Hematopoietic multipotent progenitor cell treated with erythropoietin and hydrocortisone succinate and interleukin-3 and kit ligand, for 6 days (in vitro differentiated cells): ENCODE data around the gene ATP6V0A1.
"Not testable (repeated sequence)": the region's sequence is repeated elsewhere in the genome, so short reads cannot be mapped to it uniquely, and the experiment has no call there.

Source experiments
- DNase-seq: peaks from one replicate; pipeline ENCODE4 v3.0.0-alpha.2; 2015

Gene ATP6V0A1

GRCh38 chr17:42543190-42544079 is 84.8 kb downstream of the ATP6V0A1 start:
- DNase-seq: no peak

DNA sequence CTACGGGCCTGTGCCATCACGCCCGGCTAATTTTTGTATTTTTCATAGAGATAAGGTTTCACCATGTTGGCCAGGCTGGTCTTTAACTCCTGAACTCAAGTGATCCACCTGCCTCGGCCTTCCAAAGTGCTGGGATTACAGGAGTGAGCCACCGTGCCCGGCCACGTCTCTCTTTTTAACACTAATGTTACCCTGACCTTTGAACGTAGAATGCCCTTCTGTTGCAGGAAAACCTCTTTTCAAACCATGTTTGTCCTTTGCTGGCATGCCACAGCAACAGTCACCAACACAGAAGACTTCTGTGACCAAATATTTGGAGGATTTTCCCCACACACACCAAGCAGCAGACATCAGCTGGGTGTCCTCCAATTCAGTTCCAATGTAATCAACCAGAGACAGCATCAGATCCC is 86.2 kb downstream of the ATP6V0A1 start:
- DNase-seq: no peak

DNA sequence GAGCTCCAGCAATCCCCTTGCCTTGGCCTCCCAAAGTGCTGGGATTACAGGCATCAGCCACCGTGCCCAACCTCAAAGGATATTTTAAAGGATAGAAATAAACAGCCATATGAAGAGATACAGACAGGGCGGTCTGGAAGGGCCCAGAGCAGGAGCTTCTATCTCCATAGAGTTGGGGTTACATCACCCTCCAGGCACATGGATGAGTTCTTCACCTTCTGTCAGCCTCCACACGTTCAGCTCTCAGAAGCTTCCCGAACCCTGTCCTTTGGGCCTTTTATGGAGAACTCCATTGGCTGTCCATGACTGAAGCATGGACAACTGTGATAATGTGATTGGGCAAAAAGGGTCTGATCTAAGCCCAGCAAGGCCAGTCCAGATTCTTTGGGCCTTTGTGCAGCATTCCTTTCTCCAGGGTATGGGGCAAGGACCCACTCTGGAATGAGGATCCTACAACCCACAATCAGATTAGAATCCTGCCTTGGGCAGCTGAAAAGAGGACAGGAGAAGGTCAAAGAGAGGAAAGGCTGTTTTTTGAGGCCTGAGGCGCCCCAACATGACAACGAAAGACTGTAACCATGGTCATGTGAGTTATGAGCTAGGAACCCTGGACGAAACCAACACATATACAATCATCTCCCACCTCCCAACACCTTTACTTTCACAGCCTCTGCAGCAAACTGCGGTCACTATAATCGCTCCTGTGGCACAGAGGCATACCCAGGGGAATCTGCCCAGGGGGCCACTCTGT is 87.3 kb downstream of the ATP6V0A1 start:
- DNase-seq: not testable (repeated sequence)

DNA sequence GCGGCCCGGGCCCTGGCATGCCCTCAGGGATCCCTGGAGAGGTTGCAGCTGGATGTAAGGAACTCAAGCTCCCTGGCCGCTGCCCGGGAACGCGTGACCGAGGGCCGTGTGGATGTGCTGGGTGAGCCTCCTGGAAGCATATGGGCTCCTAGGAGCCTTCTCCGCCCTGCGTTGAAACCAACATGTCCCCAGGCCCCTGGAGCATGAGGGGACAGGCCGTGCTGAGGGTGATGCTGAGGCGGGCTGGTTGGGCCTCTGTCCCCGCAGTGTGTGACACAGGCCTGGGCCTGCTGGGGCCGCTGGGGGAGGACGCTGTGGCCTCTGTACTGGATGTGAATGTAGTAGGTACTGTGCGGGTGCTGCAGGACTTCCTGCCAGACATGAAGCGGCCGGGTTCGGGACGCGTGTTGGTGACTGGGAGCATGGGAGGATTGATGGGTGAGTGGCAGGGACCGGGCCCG is 88.4 kb downstream of the ATP6V0A1 start:
- DNase-seq: no peak

- DNase-seq: no peak
Observed at GRCh38 chr17:42547698-42548069, 89.0 kb downstream of the ATP6V0A1 start.

- DNase-seq: peak; percentile 77
Observed at GRCh38 chr17:42548070-42548837, 89.6 kb downstream of the ATP6V0A1 start.

DNA sequence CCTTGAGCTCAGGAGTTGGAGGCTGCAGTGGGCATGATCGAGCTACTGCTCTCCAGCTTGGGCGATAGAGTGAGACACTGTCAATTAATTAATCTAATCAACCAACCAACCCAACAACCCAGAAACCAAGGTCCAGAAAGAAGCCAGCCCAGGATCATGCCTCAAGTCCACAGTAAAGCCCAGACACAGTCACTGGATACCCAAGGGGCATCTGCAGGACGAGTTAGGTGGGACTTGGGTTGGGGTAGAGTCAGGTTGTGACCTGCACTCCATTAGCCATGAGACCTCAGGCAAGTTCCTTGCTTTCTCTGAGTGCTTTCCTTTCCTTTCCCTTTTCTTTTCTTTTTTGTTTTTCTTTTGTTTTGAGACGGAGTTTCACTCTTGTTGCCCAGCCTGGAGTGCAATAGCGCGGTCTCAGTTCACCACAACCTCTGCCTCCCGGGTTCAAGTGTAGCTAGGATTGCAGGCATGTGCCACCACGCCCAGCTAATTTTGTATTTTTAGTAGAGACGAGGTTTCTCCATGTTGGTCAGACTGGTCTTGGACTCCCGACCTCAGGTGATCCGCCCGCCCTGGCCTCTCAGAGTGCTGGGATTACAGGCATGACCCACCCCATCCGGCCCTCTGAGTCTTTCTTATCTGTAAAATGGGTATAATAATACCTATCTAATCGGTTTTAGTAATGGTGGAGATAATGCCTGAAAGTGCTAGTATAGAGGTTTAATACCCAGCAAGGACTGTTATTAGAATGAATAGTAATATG is 90.5 kb downstream of the ATP6V0A1 start:
- DNase-seq: no peak

DNA sequence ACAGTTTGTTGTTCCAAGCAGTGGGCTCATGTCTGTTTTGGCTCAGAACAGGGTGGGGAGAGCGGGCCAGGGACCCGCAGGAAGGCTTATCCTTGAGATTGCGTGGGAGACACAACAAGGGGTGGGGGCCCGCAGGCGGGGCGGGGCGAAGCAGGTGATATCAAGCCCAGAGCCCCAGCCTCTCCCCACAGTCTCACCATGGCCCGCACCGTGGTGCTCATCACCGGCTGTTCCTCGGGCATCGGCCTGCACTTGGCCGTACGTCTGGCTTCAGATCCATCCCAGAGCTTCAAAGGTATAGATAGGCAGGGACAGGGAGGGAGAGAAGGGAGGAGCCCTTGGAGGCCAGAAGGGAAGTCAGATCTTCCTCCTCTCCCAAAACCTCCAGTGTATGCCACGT is 94.1 kb downstream of the ATP6V0A1 start, which contains the start of gene HSD17B1:
TSS of gene HSD17B1 (plus strand) at position 188 of the 400 bp plus-strand sequence. CDS start at position 199, 11 bp downstream.
- DNase-seq: not testable (repeated sequence)

- DNase-seq: no peak
Observed at GRCh38 chr17:42553161-42553818, 94.6 kb downstream of the ATP6V0A1 start.

GRCh38 chr17:42553866-42554249 is 95.2 kb downstream of the ATP6V0A1 start:
- no peak for DNase-seq

DNA sequence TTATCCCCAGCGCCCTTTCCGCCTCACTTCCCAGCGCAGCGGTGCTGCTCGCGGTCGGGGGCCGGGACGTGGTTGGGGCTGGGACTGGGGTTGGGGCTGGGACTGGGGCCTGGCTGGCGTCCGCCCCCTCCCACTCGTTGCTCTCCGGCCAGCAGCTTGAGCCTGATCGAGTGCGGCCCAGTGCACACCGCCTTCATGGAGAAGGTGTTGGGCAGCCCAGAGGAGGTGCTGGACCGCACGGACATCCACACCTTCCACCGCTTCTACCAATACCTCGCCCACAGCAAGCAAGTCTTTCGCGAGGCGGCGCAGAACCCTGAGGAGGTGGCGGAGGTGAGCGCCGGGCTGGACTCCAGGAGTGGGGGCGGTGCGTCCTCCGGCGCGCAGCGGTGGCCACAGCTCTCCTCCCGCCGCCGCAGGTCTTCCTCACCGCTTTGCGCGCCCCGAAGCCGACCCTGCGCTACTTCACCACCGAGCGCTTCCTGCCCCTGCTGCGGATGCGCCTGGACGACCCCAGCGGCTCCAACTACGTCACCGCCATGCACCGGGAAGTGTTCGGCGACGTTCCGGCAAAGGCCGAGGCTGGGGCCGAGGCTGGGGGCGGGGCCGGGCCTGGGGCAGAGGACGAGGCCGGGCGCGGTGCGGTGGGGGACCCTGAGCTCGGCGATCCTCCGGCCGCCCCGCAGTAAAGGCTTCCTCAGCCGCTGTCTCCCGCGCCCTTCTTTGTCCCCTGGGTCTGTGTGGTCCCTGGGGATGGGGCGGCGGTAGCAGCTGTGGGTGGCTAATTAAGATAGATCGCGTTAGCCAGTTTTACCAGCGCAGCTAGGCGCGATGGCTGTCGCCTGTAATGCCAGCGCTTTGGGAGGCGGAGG is 95.8 kb downstream of the ATP6V0A1 start:
- peak; percentile 89 for DNase-seq

DNA sequence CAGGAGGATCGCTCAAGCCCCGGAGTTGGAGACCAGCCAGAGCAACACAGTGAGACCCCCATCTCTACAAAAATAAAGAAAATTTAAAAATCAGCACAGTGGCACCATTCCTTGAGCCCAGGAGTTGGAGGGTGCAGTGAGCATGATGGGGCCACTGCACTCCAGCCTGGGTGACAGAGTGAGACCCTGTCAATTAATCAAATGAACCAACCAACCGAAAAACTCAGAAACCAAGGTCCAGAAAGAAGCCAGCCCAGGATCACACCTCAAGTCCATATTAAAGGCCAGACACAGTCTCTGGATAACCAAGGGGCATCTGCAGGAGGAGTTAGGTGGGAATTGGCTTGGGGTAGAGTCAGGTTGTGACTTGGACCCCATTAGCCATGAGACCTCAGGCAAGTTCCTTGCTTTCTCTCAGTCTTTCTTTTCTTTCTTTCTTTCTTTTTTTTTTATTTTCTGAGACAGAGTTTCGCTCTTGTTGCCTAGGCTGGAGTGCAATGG is 96.5 kb downstream of the ATP6V0A1 start:
- DNase-seq: no peak

DNA sequence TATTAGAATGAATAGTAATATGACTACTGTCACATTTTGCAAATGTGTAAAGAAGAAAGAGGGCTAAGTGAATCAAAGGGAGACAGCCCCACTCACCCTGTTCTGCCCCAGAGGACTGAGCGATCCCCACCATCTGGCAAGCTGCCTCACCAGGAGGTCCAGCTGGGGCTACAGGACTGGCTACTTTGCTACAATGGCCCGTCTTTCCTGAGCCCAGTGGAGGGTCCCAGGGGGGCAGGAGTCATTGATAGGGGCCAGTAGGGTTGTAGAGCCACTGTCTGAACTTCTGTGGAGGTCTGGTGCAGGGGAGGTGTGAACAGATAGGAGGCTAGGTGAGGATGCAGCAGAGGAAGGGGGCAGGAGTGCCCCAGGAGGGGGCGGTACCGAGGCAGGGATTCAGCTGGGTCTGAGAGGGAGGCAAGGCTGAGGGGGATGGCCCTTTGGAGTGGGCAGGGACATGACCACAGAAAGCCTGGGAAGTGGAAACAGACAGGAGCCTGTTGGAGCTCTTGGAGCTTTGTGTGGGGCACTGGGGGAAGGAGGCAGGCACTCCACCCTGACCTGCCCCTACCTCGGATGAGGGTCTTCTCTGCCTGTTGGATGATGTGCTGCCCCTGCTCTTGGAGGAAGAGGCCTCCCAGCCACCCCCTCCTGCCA is 97.4 kb downstream of the ATP6V0A1 start:
- not testable (repeated sequence) for DNase-seq

- DNase-seq: no peak
Observed at GRCh38 chr17:42559075-42559474, 100.4 kb downstream of the ATP6V0A1 start.

- no peak for DNase-seq
Observed at GRCh38 chr17:42560246-42560645, 101.6 kb downstream of the ATP6V0A1 start.

- DNase-seq: peak; percentile 98
Observed at GRCh38 chr17:42561897-42562387, 103.3 kb downstream of the ATP6V0A1 start, which contains the start of gene COASY. COASY (plus strand) TSS chr17:42562148; CDS start chr17:42562623, 475 bp downstream.

DNA sequence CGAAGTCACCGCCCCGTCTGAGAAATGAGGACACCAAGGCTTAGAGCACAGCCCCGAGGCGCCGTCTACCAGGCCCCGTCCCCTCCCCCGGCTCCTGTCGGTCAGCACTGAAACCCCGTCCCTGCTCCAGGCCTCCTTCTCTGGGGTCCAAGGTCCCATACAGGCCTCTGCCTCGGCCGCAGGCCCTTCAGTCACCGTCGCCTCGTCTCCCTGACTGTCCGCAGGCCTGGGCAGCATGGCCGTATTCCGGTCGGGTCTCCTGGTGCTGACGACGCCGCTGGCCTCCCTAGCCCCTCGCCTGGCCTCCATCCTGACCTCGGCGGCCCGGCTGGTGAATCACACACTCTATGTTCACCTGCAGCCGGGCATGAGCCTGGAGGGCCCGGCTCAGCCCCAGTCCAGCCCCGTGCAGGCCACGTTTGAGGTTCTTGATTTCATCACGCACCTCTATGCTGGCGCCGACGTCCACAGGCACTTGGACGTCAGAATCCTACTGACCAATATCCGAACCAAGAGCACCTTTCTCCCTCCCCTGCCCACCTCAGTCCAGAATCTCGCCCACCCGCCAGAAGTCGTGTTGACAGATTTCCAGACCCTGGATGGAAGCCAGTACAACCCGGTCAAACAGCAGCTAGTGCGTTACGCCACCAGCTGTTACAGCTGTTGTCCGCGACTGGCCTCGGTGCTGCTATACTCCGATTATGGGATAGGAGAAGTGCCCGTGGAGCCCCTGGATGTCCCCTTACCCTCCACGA is 103.9 kb downstream of the ATP6V0A1 start:
- peak; percentile 53 for DNase-seq

GRCh38 chr17:42563143-42563509 is 104.4 kb downstream of the ATP6V0A1 start:
- DNase-seq: no peak

DNA sequence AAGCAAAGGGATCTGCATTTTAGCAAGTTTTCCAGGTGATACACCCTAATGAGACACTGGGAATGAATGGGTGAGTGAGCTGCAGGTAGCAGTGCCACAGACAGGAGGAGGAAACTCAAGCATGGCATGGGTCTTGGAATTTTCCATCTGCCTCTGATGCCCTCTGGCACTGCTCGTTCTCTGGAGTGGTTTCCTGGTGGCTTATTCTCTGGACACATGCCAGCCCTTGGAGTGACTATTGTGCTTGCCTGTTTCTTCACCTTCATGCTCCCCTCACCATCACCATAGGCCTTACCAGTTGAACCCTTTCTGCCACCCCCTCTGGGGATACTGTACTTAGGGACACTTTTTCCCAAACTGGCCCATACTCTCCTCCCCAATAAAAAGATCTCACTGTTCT is 104.9 kb downstream of the ATP6V0A1 start:
- DNase-seq: no peak
